ENCODE data around the gene DOCK10.
"Not testable (repeated sequence)": the region's sequence is repeated elsewhere in the genome, so short reads cannot be mapped to it uniquely, and the experiment has no call there.

DOCK10 gene

GRCh38 chr2:224952936-224953657 lies 89.2 kb downstream of the DOCK10 start:
- H3K27me3 ChIP-seq (ENCODE audit: control insufficient read depth in 1 of 2, insufficient read depth in 2 of 2, low read length in 2 of 2), result no peaks in the 10 kb centered on the region
- H3K36me3 ChIP-seq (ENCODE audit: insufficient read depth, low read length), result no peaks in the 10 kb centered on the region
- H3K4me3 ChIP-seq (ENCODE audit: low read depth in 1 of 2, low read length in 2 of 2), result no peak overlapping the region
- H3K9me3 ChIP-seq (ENCODE audit: low read length), result no peaks in the 10 kb centered on the region
- H3K9ac ChIP-seq (ENCODE audit: low read length), result no peak overlapping the region
- H3K27ac ChIP-seq (ENCODE audit: low read depth, low read length), result no peak overlapping the region
- H3K4me1 ChIP-seq (ENCODE audit: insufficient read depth, low read length), result no peaks in the 10 kb centered on the region

GRCh38 chr2:224951723-224952481 lies 90.4 kb downstream of the DOCK10 start:
- no peaks in the 10 kb centered on the region for H3K36me3 ChIP-seq (ENCODE audit: insufficient read depth, low read length)
- H3K27me3 ChIP-seq (ENCODE audit: control insufficient read depth in 1 of 2, insufficient read depth in 2 of 2, low read length in 2 of 2), result no peaks in the 10 kb centered on the region
- no peak overlapping the region for H3K4me3 ChIP-seq (ENCODE audit: low read depth in 1 of 2, low read length in 2 of 2)
- no peak overlapping the region for H3K9ac ChIP-seq (ENCODE audit: low read length)
- no peaks in the 10 kb centered on the region for H3K4me1 ChIP-seq (ENCODE audit: insufficient read depth, low read length)
- no peaks in the 10 kb centered on the region for H3K9me3 ChIP-seq (ENCODE audit: low read length)
- no peak overlapping the region for H3K27ac ChIP-seq (ENCODE audit: low read depth, low read length)

- Histone ChIP-seq H3K9ac (ENCODE audit: low read length) (no peak overlapping the region), H3K4me1 (ENCODE audit: insufficient read depth, low read length) (no peaks in the 10 kb centered on the region), H3K4me3 (ENCODE audit: low read depth in 1 of 2, low read length in 2 of 2) (no peak overlapping the region), H3K27me3 (ENCODE audit: control insufficient read depth in 1 of 2, insufficient read depth in 2 of 2, low read length in 2 of 2) (no peaks in the 10 kb centered on the region), H3K9me3 (ENCODE audit: low read length) (no peaks in the 10 kb centered on the region), H3K27ac (ENCODE audit: low read depth, low read length) (no peak overlapping the region), H3K36me3 (ENCODE audit: insufficient read depth, low read length) (no peaks in the 10 kb centered on the region)
These were observed 93.4 kb downstream of the DOCK10 start for GRCh38 chr2:224948859-224949258.

GRCh38 chr2:224948005-224948404 lies 94.3 kb downstream of the DOCK10 start:
- H3K9me3 ChIP-seq (ENCODE audit: low read length), result no peaks in the 10 kb centered on the region
- H3K36me3 ChIP-seq (ENCODE audit: insufficient read depth, low read length), result no peaks in the 10 kb centered on the region
- H3K4me1 ChIP-seq (ENCODE audit: insufficient read depth, low read length), result no peaks in the 10 kb centered on the region
- no peak overlapping the region for H3K9ac ChIP-seq (ENCODE audit: low read length)
- H3K4me3 ChIP-seq (ENCODE audit: low read depth in 1 of 2, low read length in 2 of 2), result no peak overlapping the region
- H3K27me3 ChIP-seq (ENCODE audit: control insufficient read depth in 1 of 2, insufficient read depth in 2 of 2, low read length in 2 of 2), result no peaks in the 10 kb centered on the region
- no peak overlapping the region for H3K27ac ChIP-seq (ENCODE audit: low read depth, low read length)

GRCh38 chr2:224947566-224947965 lies 94.7 kb downstream of the DOCK10 start:
- H3K27ac ChIP-seq (ENCODE audit: low read depth, low read length), result no peak overlapping the region
- no peak overlapping the region for H3K4me3 ChIP-seq (ENCODE audit: low read depth in 1 of 2, low read length in 2 of 2)
- H3K9ac ChIP-seq (ENCODE audit: low read length), result no peak overlapping the region
- no peaks in the 10 kb centered on the region for H3K27me3 ChIP-seq (ENCODE audit: control insufficient read depth in 1 of 2, insufficient read depth in 2 of 2, low read length in 2 of 2)
- no peaks in the 10 kb centered on the region for H3K4me1 ChIP-seq (ENCODE audit: insufficient read depth, low read length)
- no peaks in the 10 kb centered on the region for H3K9me3 ChIP-seq (ENCODE audit: low read length)
- no peaks in the 10 kb centered on the region for H3K36me3 ChIP-seq (ENCODE audit: insufficient read depth, low read length)

GRCh38 chr2:224946895-224947294 lies 95.4 kb downstream of the DOCK10 start:
- H3K27ac ChIP-seq (ENCODE audit: low read depth, low read length), result no peak overlapping the region
- no peak overlapping the region for H3K4me3 ChIP-seq (ENCODE audit: low read depth in 1 of 2, low read length in 2 of 2)
- no peaks in the 10 kb centered on the region for H3K9me3 ChIP-seq (ENCODE audit: low read length)
- no peaks in the 10 kb centered on the region for H3K4me1 ChIP-seq (ENCODE audit: insufficient read depth, low read length)
- no peaks in the 10 kb centered on the region for H3K36me3 ChIP-seq (ENCODE audit: insufficient read depth, low read length)
- H3K9ac ChIP-seq (ENCODE audit: low read length), result no peak overlapping the region
- no peaks in the 10 kb centered on the region for H3K27me3 ChIP-seq (ENCODE audit: control insufficient read depth in 1 of 2, insufficient read depth in 2 of 2, low read length in 2 of 2)

- Histone ChIP-seq H3K9ac (ENCODE audit: low read length) (no peak overlapping the region), H3K27ac (ENCODE audit: low read depth, low read length) (no peak overlapping the region), H3K4me3 (ENCODE audit: low read depth in 1 of 2, low read length in 2 of 2) (no peak overlapping the region), H3K9me3 (ENCODE audit: low read length) (no peaks in the 10 kb centered on the region), H3K36me3 (ENCODE audit: insufficient read depth, low read length) (no peaks in the 10 kb centered on the region), H3K27me3 (ENCODE audit: control insufficient read depth in 1 of 2, insufficient read depth in 2 of 2, low read length in 2 of 2) (no peaks in the 10 kb centered on the region), H3K4me1 (ENCODE audit: insufficient read depth, low read length) (no peaks in the 10 kb centered on the region)
These were observed 97.3 kb downstream of the DOCK10 start for GRCh38 chr2:224944707-224945547.

GRCh38 chr2:224943601-224944041 lies 98.6 kb downstream of the DOCK10 start:
- not testable (repeated sequence) for H3K27ac ChIP-seq (ENCODE audit: low read depth, low read length); H3K9ac ChIP-seq (ENCODE audit: low read length); H3K36me3 ChIP-seq (ENCODE audit: insufficient read depth, low read length); H3K9me3 ChIP-seq (ENCODE audit: low read length); H3K4me1 ChIP-seq (ENCODE audit: insufficient read depth, low read length); H3K4me3 ChIP-seq (ENCODE audit: low read depth in 1 of 2, low read length in 2 of 2); H3K27me3 ChIP-seq (ENCODE audit: control insufficient read depth in 1 of 2, insufficient read depth in 2 of 2, low read length in 2 of 2)

GRCh38 chr2:224941960-224942359 lies 100.3 kb downstream of the DOCK10 start:
- no peaks in the 10 kb centered on the region for H3K36me3 ChIP-seq (ENCODE audit: insufficient read depth, low read length)
- H3K9me3 ChIP-seq (ENCODE audit: low read length), result no peaks in the 10 kb centered on the region
- no peaks in the 10 kb centered on the region for H3K27me3 ChIP-seq (ENCODE audit: control insufficient read depth in 1 of 2, insufficient read depth in 2 of 2, low read length in 2 of 2)
- H3K4me1 ChIP-seq (ENCODE audit: insufficient read depth, low read length), result no peaks in the 10 kb centered on the region
- H3K27ac ChIP-seq (ENCODE audit: low read depth, low read length), result no peak overlapping the region
- no peak overlapping the region for H3K9ac ChIP-seq (ENCODE audit: low read length)
- H3K4me3 ChIP-seq (ENCODE audit: low read depth in 1 of 2, low read length in 2 of 2), result no peak overlapping the region

GRCh38 chr2:224940618-224941017 lies 101.7 kb downstream of the DOCK10 start:
- no peak overlapping the region for H3K9ac ChIP-seq (ENCODE audit: low read length)
- H3K27ac ChIP-seq (ENCODE audit: low read depth, low read length), result no peak overlapping the region
- H3K4me1 ChIP-seq (ENCODE audit: insufficient read depth, low read length), result no peaks in the 10 kb centered on the region
- H3K4me3 ChIP-seq (ENCODE audit: low read depth in 1 of 2, low read length in 2 of 2), result no peak overlapping the region
- no peaks in the 10 kb centered on the region for H3K9me3 ChIP-seq (ENCODE audit: low read length)
- H3K27me3 ChIP-seq (ENCODE audit: control insufficient read depth in 1 of 2, insufficient read depth in 2 of 2, low read length in 2 of 2), result no peaks in the 10 kb centered on the region
- no peaks in the 10 kb centered on the region for H3K36me3 ChIP-seq (ENCODE audit: insufficient read depth, low read length)

GRCh38 chr2:224938651-224939182 lies 103.6 kb downstream of the DOCK10 start:
- no peaks in the 10 kb centered on the region for H3K27me3 ChIP-seq (ENCODE audit: control insufficient read depth in 1 of 2, insufficient read depth in 2 of 2, low read length in 2 of 2)
- no peaks in the 10 kb centered on the region for H3K9me3 ChIP-seq (ENCODE audit: low read length)
- H3K9ac ChIP-seq (ENCODE audit: low read length), result no peak overlapping the region
- no peak overlapping the region for H3K4me3 ChIP-seq (ENCODE audit: low read depth in 1 of 2, low read length in 2 of 2)
- peaks cover 4% of the 10 kb centered on the region for H3K4me1 ChIP-seq (ENCODE audit: insufficient read depth, low read length)
- H3K36me3 ChIP-seq (ENCODE audit: insufficient read depth, low read length), result no peaks in the 10 kb centered on the region
- H3K27ac ChIP-seq (ENCODE audit: low read depth, low read length), result no peak overlapping the region

Measured in muscle layer of colon (tissue), 2 donors.